OCI-LY3 (cell line): Measurements from ENCODE around the gene ATP6V0A1.

Source experiments
- H2AFZ ChIP-seq: fragments of 200-600, 300-600 bp; shearing (Covaris generic); 2 replicates; pipeline ENCODE4 v1.6.0; 2014; ENCODE audit warnings: antibody characterized with exemption, low read depth, low read length
- H3K27ac ChIP-seq: fragments of 200-600, 300-600 bp; sonication (generic); 2 replicates; pipeline ENCODE4 v1.5.1; 2014; ENCODE audit warnings: mild to moderate bottlenecking, low read length, moderate library complexity, mixed read lengths
- H3K27me3 ChIP-seq: fragments of 200-600, 300-600 bp; sonication (generic); 2 replicates; pipeline ENCODE4 v1.6.1; 2014; ENCODE audit warnings: low read depth, low read length, mixed read lengths
- H3K36me3 ChIP-seq: fragments of 200-600, 300-600 bp; sonication (generic); replicated peaks from 2 replicates; pipeline ENCODE3; 2014; ENCODE audit warnings: low read depth, low read length, mixed read lengths
- H3K4me1 ChIP-seq: fragments of 300-600, 200-600 bp; sonication (generic); 2 replicates; pipeline ENCODE4 v1.6.1; 2014; ENCODE audit warnings: low read length, mixed read lengths
- H3K4me2 ChIP-seq: fragments of 200-600, 300-600 bp; sonication (generic); 2 replicates; pipeline ENCODE4 v1.6.1; 2014; ENCODE audit warnings: low read length, mixed read lengths
- H3K4me3 ChIP-seq: fragments of 300-600, 200-600 bp; sonication (generic); 2 replicates; pipeline ENCODE4 v1.5.1; 2014; ENCODE audit warnings: antibody characterized with exemption, mild to moderate bottlenecking, low read length, moderate library complexity
- H3K79me2 ChIP-seq: fragments of 300-600, 200-600 bp; shearing (Covaris generic); 2 replicates; pipeline ENCODE4 v1.6.1; 2014; ENCODE audit warnings: mild to moderate bottlenecking, low read length, mixed read lengths
- H3K9ac ChIP-seq: fragments of 300-600, 200-600 bp; shearing (Covaris generic); 2 replicates; pipeline ENCODE4 v1.6.0; 2014; ENCODE audit warnings: mild to moderate bottlenecking, low read length, moderate library complexity
- H3K9me3 ChIP-seq: fragments of 200-600, 300-600 bp; shearing (Covaris generic); 2 replicates; pipeline ENCODE4 v1.6.1; 2014; ENCODE audit warnings: low read length, mixed read lengths; ENCODE audit not compliant: insufficient read depth
- H4K20me1 ChIP-seq: fragments of 200-600, 300-600 bp; sonication (generic); 2 replicates; pipeline ENCODE4 v1.6.1; 2016; ENCODE audit warnings: low read length, mixed read lengths; ENCODE audit not compliant: insufficient read depth
- EZH2phosphoT487 ChIP-seq: fragments of 200-600 bp; shearing (Covaris generic); IDR thresholded peaks from 2 replicates; pipeline ENCODE4 v1.6.1; 2018; ENCODE audit warnings: antibody characterized with exemption, mixed run types, low read depth
- TF ChIP-seq, protein P1 (sequence below): fragments of 200-600, 300-600 bp; sonication (generic); IDR thresholded peaks from 2 replicates; pipeline ENCODE4 v1.5.1; 2014; ENCODE audit warnings: antibody characterized with exemption, low read length, low read depth

The ATP6V0A1 gene

DNA sequence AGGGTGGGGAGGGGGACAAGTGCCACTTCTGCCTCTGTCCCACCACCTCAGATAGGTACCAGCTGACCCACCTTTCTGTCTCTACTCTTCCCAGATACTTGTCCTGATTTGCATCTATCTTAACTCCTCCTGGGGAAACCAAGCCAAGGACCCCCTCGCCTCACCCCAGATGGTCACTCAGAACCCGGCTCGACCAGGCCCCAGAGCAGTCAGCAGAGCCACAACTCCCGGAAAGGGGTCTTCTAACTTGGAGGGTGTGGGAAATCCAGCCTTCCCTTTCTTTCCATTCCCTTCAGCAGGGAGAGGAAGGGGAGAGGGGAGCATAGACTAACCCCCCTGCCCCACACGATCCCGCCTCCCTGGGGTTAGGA, 37.6 kb upstream of the ATP6V0A1 start:
- no peak for TF ChIP-seq EZH2phosphoT487
- TF ChIP-seq, protein P1, sequence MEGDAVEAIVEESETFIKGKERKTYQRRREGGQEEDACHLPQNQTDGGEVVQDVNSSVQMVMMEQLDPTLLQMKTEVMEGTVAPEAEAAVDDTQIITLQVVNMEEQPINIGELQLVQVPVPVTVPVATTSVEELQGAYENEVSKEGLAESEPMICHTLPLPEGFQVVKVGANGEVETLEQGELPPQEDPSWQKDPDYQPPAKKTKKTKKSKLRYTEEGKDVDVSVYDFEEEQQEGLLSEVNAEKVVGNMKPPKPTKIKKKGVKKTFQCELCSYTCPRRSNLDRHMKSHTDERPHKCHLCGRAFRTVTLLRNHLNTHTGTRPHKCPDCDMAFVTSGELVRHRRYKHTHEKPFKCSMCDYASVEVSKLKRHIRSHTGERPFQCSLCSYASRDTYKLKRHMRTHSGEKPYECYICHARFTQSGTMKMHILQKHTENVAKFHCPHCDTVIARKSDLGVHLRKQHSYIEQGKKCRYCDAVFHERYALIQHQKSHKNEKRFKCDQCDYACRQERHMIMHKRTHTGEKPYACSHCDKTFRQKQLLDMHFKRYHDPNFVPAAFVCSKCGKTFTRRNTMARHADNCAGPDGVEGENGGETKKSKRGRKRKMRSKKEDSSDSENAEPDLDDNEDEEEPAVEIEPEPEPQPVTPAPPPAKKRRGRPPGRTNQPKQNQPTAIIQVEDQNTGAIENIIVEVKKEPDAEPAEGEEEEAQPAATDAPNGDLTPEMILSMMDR: no peak
- no peak overlapping the region for H3K4me2 ChIP-seq
- no peak overlapping the region for H3K9ac ChIP-seq
- no peaks in the 10 kb centered on the region for H3K79me2 ChIP-seq
- H3K36me3 ChIP-seq: no peaks in the 10 kb centered on the region
- no peak overlapping the region for H2AFZ ChIP-seq
- H3K9me3 ChIP-seq: no peaks in the 10 kb centered on the region
- H3K4me3 ChIP-seq: no peak overlapping the region
- H3K4me1 ChIP-seq: peaks cover 8% of the 10 kb centered on the region
- no peaks in the 10 kb centered on the region; the same call in 1 of the 2 replicates for H3K27me3 ChIP-seq
- no peak overlapping the region for H3K27ac ChIP-seq
- H4K20me1 ChIP-seq: no peaks in the 10 kb centered on the region

DNA sequence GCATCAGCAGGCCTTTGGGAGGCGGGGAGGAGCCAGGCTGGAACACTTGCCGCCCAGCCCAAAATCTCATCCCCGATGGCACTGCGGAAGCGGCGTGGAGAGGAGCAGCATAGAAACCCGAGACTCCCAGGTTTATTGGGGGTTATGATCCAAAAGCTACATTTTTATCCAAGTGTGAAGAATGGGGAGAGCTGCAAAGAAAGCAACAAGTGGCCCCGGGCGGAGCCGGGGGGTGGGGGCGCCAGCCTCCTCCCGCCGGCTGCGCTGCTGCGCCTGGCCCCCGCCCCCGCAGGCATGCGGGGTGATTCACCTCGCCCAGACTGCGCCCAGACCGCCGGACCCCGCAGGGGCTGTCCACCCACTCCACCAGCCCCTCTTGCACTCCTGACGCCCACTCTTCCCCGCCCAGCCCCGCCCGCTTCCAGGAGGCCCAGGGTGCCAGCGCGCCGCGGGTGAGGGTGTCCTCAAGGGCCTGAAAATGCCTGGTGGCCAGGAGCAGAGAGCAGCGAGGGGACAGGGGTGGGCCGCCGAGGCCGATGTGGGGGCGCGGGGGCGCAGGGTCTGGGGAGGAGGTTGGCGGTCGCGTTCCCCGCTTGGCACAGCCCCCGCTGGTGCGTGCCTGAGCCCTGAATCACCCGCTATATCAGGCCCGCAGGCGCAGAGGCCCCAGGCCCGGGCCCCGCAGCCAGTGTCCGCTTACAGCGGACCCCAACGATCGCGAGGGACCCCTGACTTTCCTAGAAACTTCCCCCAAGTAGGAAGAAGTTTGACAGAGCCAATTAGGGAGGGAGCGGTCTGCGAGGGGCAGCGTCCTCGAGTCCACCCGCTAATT, 37.0 kb upstream of the ATP6V0A1 start:
- no peak for TF ChIP-seq EZH2phosphoT487
- TF ChIP-seq, protein P1: no peak
- Histone ChIP-seq H3K4me2 (no peak overlapping the region), H3K4me3 (no peak overlapping the region), H3K27ac (no peak overlapping the region), H3K79me2 (no peaks in the 10 kb centered on the region), H3K9ac (no peak overlapping the region), H3K4me1 (peaks cover 2% of the 10 kb centered on the region), H3K9me3 (no peaks in the 10 kb centered on the region), H3K27me3 (no peaks in the 10 kb centered on the region; the same call in 1 of the 2 replicates), H4K20me1 (no peaks in the 10 kb centered on the region), H3K36me3 (no peaks in the 10 kb centered on the region), H2AFZ (no peak overlapping the region)

DNA sequence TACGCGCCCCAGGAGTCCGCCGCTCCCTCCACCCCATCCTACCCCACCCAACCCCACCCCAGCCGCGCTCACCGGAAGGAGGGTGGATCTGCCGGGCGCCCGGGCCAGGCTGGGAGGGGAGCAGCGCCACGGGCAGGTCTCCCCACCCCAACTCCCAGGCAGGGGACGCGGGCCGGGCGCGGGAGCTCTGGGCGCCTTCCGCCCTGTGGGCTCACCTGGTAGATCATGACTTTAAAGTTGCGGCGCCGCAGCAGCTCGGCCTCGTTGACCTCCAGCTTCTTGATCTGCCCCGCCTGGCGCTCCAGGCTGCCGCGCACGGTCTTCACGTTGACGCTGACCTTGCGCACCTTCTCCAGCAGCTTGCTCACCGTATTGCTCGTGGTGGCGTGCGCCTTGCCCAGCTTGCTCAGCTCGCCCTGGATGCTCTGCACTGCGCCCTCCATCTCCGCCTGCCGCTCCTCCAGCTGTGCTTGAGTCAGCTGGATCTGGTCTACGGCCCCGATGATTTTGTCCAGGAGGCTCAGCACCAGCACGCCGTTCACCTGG, 36.2 kb upstream of the ATP6V0A1 start:
- no peak overlapping the region for H3K4me2 ChIP-seq

More for the DNA sequence above, 36.2 kb upstream of the ATP6V0A1 start:
- Histone ChIP-seq H3K27me3 (no peaks in the 10 kb centered on the region; the same call in 1 of the 2 replicates), H3K4me3 (no peak overlapping the region), H3K27ac (no peak overlapping the region), H4K20me1 (no peaks in the 10 kb centered on the region), H3K79me2 (no peaks in the 10 kb centered on the region), H3K9ac (no peak overlapping the region), H3K4me1 (no peaks in the 10 kb centered on the region), H2AFZ (no peak overlapping the region), H3K9me3 (no peaks in the 10 kb centered on the region), H3K36me3 (no peaks in the 10 kb centered on the region)
- no peak for TF ChIP-seq EZH2phosphoT487
- TF ChIP-seq, protein P1: no peak
